Type B pancreatic cell (in vitro differentiated cells): ENCODE data around the gene DAZAP1. TPM values are rescaled to one million over a fixed set of nuclear protein-coding genes. Genes with fewer than 3 reads are reported as not detected.
A peak's percentile ranks its signal among the peaks of the same experiment; 100 is the strongest.
"Not testable (repeated sequence)": the region's sequence is repeated elsewhere in the genome, so short reads cannot be mapped to it uniquely, and the experiment has no call there.

ENCODE experiments used
- DNase-seq: peaks from one replicate; pipeline ENCODE4 v3.0.0; 2021; ENCODE audit warnings: mixed read lengths; ENCODE audit not compliant: unreplicated experiment; ENCODE audit errors: extremely low spot score
- H3K27ac Mint-ChIP-seq: 2 replicates; pipeline ENCODE4 v1.8.0; 2021; ENCODE audit warnings: mild to moderate bottlenecking, mixed read lengths
- H3K27me3 Mint-ChIP-seq: 2 replicates; pipeline ENCODE4 v1.8.0; 2021; ENCODE audit warnings: mixed read lengths
- H3K36me3 Mint-ChIP-seq: 2 replicates; pipeline ENCODE4 v1.8.0; 2021; ENCODE audit warnings: mixed read lengths
- H3K4me1 Mint-ChIP-seq: one replicate; pipeline ENCODE4 v1.8.0; 2021; ENCODE audit warnings: mixed read lengths; ENCODE audit not compliant: unreplicated experiment
- H3K4me3 Mint-ChIP-seq: 2 replicates; pipeline ENCODE4 v1.8.0; 2021; ENCODE audit warnings: mild to moderate bottlenecking, mixed read lengths
- H3K9me3 Mint-ChIP-seq: 2 replicates; pipeline ENCODE4 v1.8.0; 2021; ENCODE audit warnings: mixed read lengths
- CTCF ChIP-seq: fragments of 200-600 bp; sonication (generic); conservative IDR thresholded peaks from 2 replicates; pipeline ENCODE4 v1.5.0; 2021; ENCODE audit warnings: antibody characterized with exemption, mild to moderate bottlenecking
- total RNA-seq: library from RNA; stranded (reverse); gene quantifications from 2 replicates; pipeline ENCODE4 v1.2.1, GENCODE V29; 2021; ENCODE audit warnings: low replicate concordance

DAZAP1 gene
- total RNA-seq, 1 donor from 2014 or later, result 124 TPM

- Mint-ChIP-seq H3K4me1 (peaks cover 28% of the 10 kb centered on the region), H3K36me3 (peaks cover 8% of the 10 kb centered on the region), H3K9me3 (no peaks in the 10 kb centered on the region), H3K4me3 (peak overlapping the region; percentile 84), H3K27ac (peak overlapping the region; percentile 96), H3K27me3 (peaks cover 4% of the 10 kb centered on the region)
- no peak for TF ChIP-seq CTCF
- no peak for DNase-seq
These were observed 8.8 kb downstream of the DAZAP1 start for GRCh38 chr19:1416014-1416841.

- H3K27ac Mint-ChIP-seq, result peak overlapping the region; percentile 83
- TF ChIP-seq CTCF, result no peak
- peaks cover 4% of the 10 kb centered on the region for H3K27me3 Mint-ChIP-seq
- peaks cover 28% of the 10 kb centered on the region for H3K4me1 Mint-ChIP-seq
- H3K9me3 Mint-ChIP-seq, result no peaks in the 10 kb centered on the region
- DNase-seq, result no peak
- peak overlapping the region; percentile 50 for H3K4me3 Mint-ChIP-seq
- peaks cover 8% of the 10 kb centered on the region for H3K36me3 Mint-ChIP-seq
These were observed 9.8 kb downstream of the DAZAP1 start for GRCh38 chr19:1417145-1417544.

GRCh38 chr19:1417681-1418495 is 10.5 kb downstream of the DAZAP1 start:
- Mint-ChIP-seq H3K9me3 (no peaks in the 10 kb centered on the region), H3K27me3 (peaks cover 4% of the 10 kb centered on the region), H3K4me1 (peaks cover 28% of the 10 kb centered on the region), H3K4me3 (peak overlapping the region; percentile 50), H3K36me3 (peaks cover 12% of the 10 kb centered on the region), H3K27ac (peak overlapping the region; percentile 83)
- no peak for DNase-seq
- no peak for TF ChIP-seq CTCF

- no peak for TF ChIP-seq CTCF
- peaks cover 32% of the 10 kb centered on the region for H3K4me1 Mint-ChIP-seq
- peaks cover 16% of the 10 kb centered on the region for H3K36me3 Mint-ChIP-seq
- H3K4me3 Mint-ChIP-seq, result peak overlapping the region; percentile 28
- H3K27ac Mint-ChIP-seq, result peak overlapping the region; percentile 83
- DNase-seq, result no peak
- H3K9me3 Mint-ChIP-seq, result no peaks in the 10 kb centered on the region
- peaks cover 4% of the 10 kb centered on the region for H3K27me3 Mint-ChIP-seq
These were observed 11.1 kb downstream of the DAZAP1 start for GRCh38 chr19:1418496-1418775.

GRCh38 chr19:1418951-1419738 is 11.8 kb downstream of the DAZAP1 start:
- H3K9me3 Mint-ChIP-seq, result no peaks in the 10 kb centered on the region
- TF ChIP-seq CTCF, result no peak
- no peak for DNase-seq
- peaks cover 4% of the 10 kb centered on the region for H3K27me3 Mint-ChIP-seq
- H3K27ac Mint-ChIP-seq, result peak overlapping the region; percentile 53
- H3K4me1 Mint-ChIP-seq, result peaks cover 34% of the 10 kb centered on the region
- peaks cover 17% of the 10 kb centered on the region for H3K36me3 Mint-ChIP-seq
- H3K4me3 Mint-ChIP-seq, result no peak overlapping the region

- not testable (repeated sequence) for H3K9me3 Mint-ChIP-seq, H3K27ac Mint-ChIP-seq, DNase-seq, H3K4me3 Mint-ChIP-seq, H3K27me3 Mint-ChIP-seq
- peaks cover 20% of the 10 kb centered on the region for H3K36me3 Mint-ChIP-seq
- H3K4me1 Mint-ChIP-seq, result peaks cover 34% of the 10 kb centered on the region
These were observed 12.7 kb downstream of the DAZAP1 start for GRCh38 chr19:1420085-1420484.
